HepG2 (cell line): ENCODE results near the gene CYP2A7. TPM values are rescaled to one million over a fixed set of nuclear protein-coding genes. Genes with fewer than 3 reads are reported as not detected.

Experiments used
- CREM ChIP-seq, 2 experiments: sonication (generic) in 1 of 2; formaldehyde crosslinking in 1 of 2; IDR thresholded peaks; 2 replicates each; pipeline versions ENCODE4 v1.4.0 to v1.6.1; 2016 to 2020; ENCODE audit warnings: antibody characterized with exemption in 1 of 2, mild to moderate bottlenecking in 1 of 2, missing genetic modification reagents in 1 of 2
- DNMT3B ChIP-seq: conservative IDR thresholded peaks from 2 replicates; pipeline ENCODE4 v1.6.1; 2016; ENCODE audit warnings: missing biosample characterization, control low read depth
- FOXP1 ChIP-seq, 2 experiments: fragments of 450-650 bp in 1 of 2; IDR thresholded peaks; 2 replicates each; pipeline ENCODE4 v1.6.1; 2017 to 2018; ENCODE audit warnings: antibody characterized with exemption in 1 of 2
- GABPA ChIP-seq, 2 experiments: IDR thresholded peaks; 2 replicates each; pipeline ENCODE4 v1.6.1; 2011 to 2016; ENCODE audit warnings: low read depth in 2 of 2, low read length in 1 of 2, missing biosample characterization in 1 of 2, missing genetic modification characterization in 1 of 2
- GATA4 ChIP-seq: sonication (generic); IDR thresholded peaks from 2 replicates; pipeline ENCODE4 v1.6.1; 2016; ENCODE audit warnings: antibody characterized with exemption, low read depth, borderline replicate concordance
- KDM3A ChIP-seq: IDR thresholded peaks from 2 replicates; pipeline ENCODE4 v1.6.1; 2018; ENCODE audit warnings: low read depth, missing compliant biosample characterization
- LCORL ChIP-seq, 2 experiments: fragments of 450-650 bp in 1 of 2; sonication (generic) in 1 of 2; formaldehyde crosslinking in 1 of 2; IDR thresholded peaks; 2 replicates each; pipeline versions ENCODE4 v1.5.0 to v1.6.1; 2017 to 2020; ENCODE audit warnings: antibody characterized with exemption in 1 of 2, missing genetic modification reagents in 1 of 2
- MAZ ChIP-seq, 2 experiments: sonication (generic) in 1 of 2; formaldehyde crosslinking in 1 of 2; IDR thresholded peaks; 2 replicates each; pipeline versions ENCODE4 v1.5.0 to v1.6.1; 2012 to 2020; ENCODE audit warnings: low read depth in 2 of 2, mild to moderate bottlenecking in 2 of 2, borderline replicate concordance in 1 of 2, improper control_type of control experiment in 1 of 2, low read length in 1 of 2, missing genetic modification reagents in 1 of 2, moderate library complexity in 1 of 2
- MLLT10 ChIP-seq: sonication (generic); formaldehyde crosslinking; IDR thresholded peaks from 2 replicates; pipeline ENCODE4 v1.4.0; 2020; ENCODE audit warnings: missing genetic modification reagents
- NCOA2 ChIP-seq: sonication (generic); formaldehyde crosslinking; IDR thresholded peaks from 2 replicates; pipeline ENCODE4 v1.8.0; 2022; ENCODE audit warnings: inconsistent platforms
- RFXANK ChIP-seq: IDR thresholded peaks from 2 replicates; pipeline ENCODE4 v1.6.1; 2016
- SIX4 ChIP-seq: sonication (generic); formaldehyde crosslinking; IDR thresholded peaks from 2 replicates; pipeline ENCODE4 v1.4.0; 2020; ENCODE audit warnings: missing genetic modification reagents
- SOX13 ChIP-seq, 3 experiments: fragments of 450-650 bp in 1 of 3; sonication (generic) in 1 of 3; formaldehyde crosslinking in 1 of 3; IDR thresholded peaks in 2 of 3; conservative IDR thresholded peaks in 1 of 3; 2 replicates each; pipeline versions ENCODE4 v1.5.0 to v1.6.1; 2016 to 2020; ENCODE audit warnings: antibody characterized with exemption in 1 of 3, mild to moderate bottlenecking in 1 of 3, missing compliant biosample characterization in 1 of 3, missing genetic modification reagents in 1 of 3, moderate library complexity in 1 of 3
- SRSF9 ChIP-seq: fragments of 200-400 bp; formaldehyde crosslinking; IDR thresholded peaks from 2 replicates; pipeline ENCODE4 v1.6.1; 2018; ENCODE audit warnings: borderline replicate concordance, mild to moderate bottlenecking, low read depth, low read length; ENCODE audit not compliant: insufficient read depth, poor library complexity, severe bottlenecking
- THAP11 ChIP-seq: IDR thresholded peaks from 2 replicates; pipeline ENCODE4 v1.6.1; 2016; ENCODE audit warnings: missing biosample characterization, missing genetic modification reagents
- TRIM24 ChIP-seq: sonication (generic); formaldehyde crosslinking; IDR thresholded peaks from 2 replicates; pipeline ENCODE4 v1.8.0; 2022; ENCODE audit warnings: mild to moderate bottlenecking, missing genetic modification reagents
- ZNF232 ChIP-seq: sonication (generic); formaldehyde crosslinking; IDR thresholded peaks from 2 replicates; pipeline ENCODE4 v1.4.0; 2020; ENCODE audit warnings: missing genetic modification reagents, borderline replicate concordance
- polyA plus RNA-seq, 8 experiments: library from polyadenylated mRNA; depleted of rRNA in 3 of 8; stranded (reverse) in 7 of 8; unstranded in 1 of 8; fragments of >200 nt; fragmentation: Illumina TruSeq in 4 of 8; extraction: Trizol in 4 of 8; gene quantifications; 2 replicates each; pipeline versions ENCODE4 v1.2.1 to v1.2.3, GENCODE V29; 2011 to 2016; ENCODE audit warnings: low read depth in 4 of 8, missing spikeins in 1 of 8, mixed read lengths in 1 of 8; ENCODE audit not compliant: insufficient read depth in 1 of 8
- total RNA-seq, 5 experiments: library from RNA; depleted of rRNA; stranded (reverse); fragments of >200 nt; fragmentation: Illumina TruSeq; extraction: Trizol; gene quantifications; 2 replicates each; pipeline ENCODE4 v1.2.3, GENCODE V29; 2016; ENCODE audit warnings: low read depth in 1 of 5
- TF ChIP-seq, protein P1 (sequence below): sonication (generic); formaldehyde crosslinking; IDR thresholded peaks from 2 replicates; pipeline ENCODE4 v1.5.0; 2020; ENCODE audit warnings: missing genetic modification reagents
- TF ChIP-seq, protein P2 (sequence below): sonication (generic); formaldehyde crosslinking; IDR thresholded peaks from 2 replicates; pipeline ENCODE4 v1.4.0; 2020; ENCODE audit warnings: missing genetic modification reagents, borderline replicate concordance
- TF ChIP-seq, protein P3 (sequence below): sonication (generic); formaldehyde crosslinking; conservative IDR thresholded peaks from 2 replicates; pipeline ENCODE4 v1.4.0; 2020; ENCODE audit warnings: missing genetic modification reagents
- TF ChIP-seq, protein P4 (sequence below): sonication (generic); formaldehyde crosslinking; IDR thresholded peaks from 2 replicates; pipeline ENCODE4 v1.5.1; 2020; ENCODE audit warnings: mild to moderate bottlenecking, missing genetic modification reagents, borderline replicate concordance

The CYP2A7 gene
- total and polyA plus RNA-seq, 2 of the 13 experiments (the other 11 are each of a cell fraction or from before 2014, with no cell fraction given), result not detected

DNA sequence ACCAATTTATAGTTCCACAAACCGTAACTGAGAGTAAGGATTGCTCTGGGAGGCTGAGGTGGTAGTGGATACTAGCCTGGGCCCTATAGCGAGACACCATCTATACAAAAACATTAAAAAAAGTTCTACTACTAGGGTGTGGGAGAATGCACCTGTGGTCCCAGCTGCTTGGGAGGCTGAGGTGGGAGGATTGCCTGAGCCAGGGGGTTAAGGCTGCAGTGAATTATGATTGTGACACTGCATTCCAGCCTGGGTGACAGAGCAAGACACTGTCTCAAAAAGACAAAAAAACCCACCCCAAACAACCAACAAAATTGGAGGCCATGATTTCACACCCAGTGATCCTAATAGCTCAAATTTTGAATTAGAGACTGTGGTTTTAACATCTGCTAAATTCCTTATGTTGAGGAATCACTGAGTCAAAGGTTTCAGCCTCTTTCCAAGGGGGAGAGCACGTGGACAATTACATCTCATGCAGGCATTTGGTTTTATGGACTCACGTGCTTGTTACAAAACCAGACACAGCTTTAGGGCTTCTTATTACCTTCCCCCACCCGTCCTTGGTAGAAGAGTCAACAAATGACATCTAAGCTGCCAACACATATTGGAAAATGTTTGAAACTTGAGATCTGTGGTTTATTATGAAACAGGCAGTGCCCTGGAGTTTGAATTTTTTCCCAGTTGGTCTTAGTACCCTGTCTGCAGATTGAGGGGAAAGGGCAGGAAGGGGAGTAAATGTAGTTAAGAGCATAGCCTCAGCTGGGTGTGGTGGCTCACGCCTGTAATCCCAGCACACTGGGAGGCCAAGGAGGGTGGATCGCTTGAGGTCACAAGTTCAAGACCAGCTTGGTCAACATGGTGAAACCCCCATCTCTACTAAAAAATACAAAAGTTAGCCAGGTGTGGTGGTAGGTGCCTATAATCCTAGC, 50.3 kb downstream of the CYP2A7 start (continued):
- TF ChIP-seq, protein P1, sequence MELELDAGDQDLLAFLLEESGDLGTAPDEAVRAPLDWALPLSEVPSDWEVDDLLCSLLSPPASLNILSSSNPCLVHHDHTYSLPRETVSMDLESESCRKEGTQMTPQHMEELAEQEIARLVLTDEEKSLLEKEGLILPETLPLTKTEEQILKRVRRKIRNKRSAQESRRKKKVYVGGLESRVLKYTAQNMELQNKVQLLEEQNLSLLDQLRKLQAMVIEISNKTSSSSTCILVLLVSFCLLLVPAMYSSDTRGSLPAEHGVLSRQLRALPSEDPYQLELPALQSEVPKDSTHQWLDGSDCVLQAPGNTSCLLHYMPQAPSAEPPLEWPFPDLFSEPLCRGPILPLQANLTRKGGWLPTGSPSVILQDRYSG (CRISPR knock-in tag), result 0 out of 2 replicates have a peak, but pooled peaks have one; percentile 57
- TF ChIP-seq, protein P2, sequence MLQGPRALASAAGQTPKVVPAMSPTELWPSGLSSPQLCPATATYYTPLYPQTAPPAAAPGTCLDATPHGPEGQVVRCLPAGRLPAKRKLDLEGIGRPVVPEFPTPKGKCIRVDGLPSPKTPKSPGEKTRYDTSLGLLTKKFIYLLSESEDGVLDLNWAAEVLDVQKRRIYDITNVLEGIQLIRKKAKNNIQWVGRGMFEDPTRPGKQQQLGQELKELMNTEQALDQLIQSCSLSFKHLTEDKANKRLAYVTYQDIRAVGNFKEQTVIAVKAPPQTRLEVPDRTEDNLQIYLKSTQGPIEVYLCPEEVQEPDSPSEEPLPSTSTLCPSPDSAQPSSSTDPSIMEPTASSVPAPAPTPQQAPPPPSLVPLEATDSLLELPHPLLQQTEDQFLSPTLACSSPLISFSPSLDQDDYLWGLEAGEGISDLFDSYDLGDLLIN, result no peak
- TF ChIP-seq DNMT3B (CRISPR knock-in tag) (no peak), FOXP1 (IDR thresholded peaks at IDR 0.05) (peak; percentile 75), FOXP1 (CRISPR knock-in tag; IDR thresholded peaks at IDR 0.05) (peak; percentile 93), TRIM24 (peak; percentile 73), NCOA2 (CRISPR knock-in tag) (peak; percentile 92), RFXANK (CRISPR knock-in tag) (peak; percentile 59; the same call in 1 of the 2 replicates), SIX4 (CRISPR knock-in tag) (peak; percentile 100), SOX13 (IDR thresholded peaks at IDR 0.05) (0 out of 2 replicates have a peak, but pooled peaks have one; percentile 31), SOX13 (CRISPR knock-in tag; conservative IDR thresholded peaks at IDR 0.05 in 1 of 2, IDR thresholded peaks at IDR 0.05 in 1 of 2) (peak in 1 of 2 experiments; percentile 87; a peak in 2 of 4 replicates), GATA4 (peak; percentile 33; the same call in 1 of the 2 replicates), LCORL (IDR thresholded peaks at IDR 0.05) (peak; percentile 36; the same call in 1 of the 2 replicates), LCORL (CRISPR knock-in tag; IDR thresholded peaks at IDR 0.05) (peak; percentile 73), GABPA (IDR thresholded peaks at IDR 0.05; ENCODE audit: low read depth, low read length) (no peak), GABPA (CRISPR knock-in tag; IDR thresholded peaks at IDR 0.05; ENCODE audit: low read depth) (peak; percentile 46; the same call in 1 of the 2 replicates), MAZ (IDR thresholded peaks at IDR 0.05; ENCODE audit: borderline replicate concordance, low read depth, low read length) (no peak), MAZ (CRISPR knock-in tag; IDR thresholded peaks at IDR 0.05; ENCODE audit: low read depth) (peak; percentile 58; the same call in 1 of the 2 replicates), MLLT10 (no peak), SRSF9 (no peak), ZNF232 (CRISPR knock-in tag) (peak; percentile 71; the same call in 1 of the 2 replicates), THAP11 (peak; percentile 75), CREM (IDR thresholded peaks at IDR 0.05) (peak; percentile 64; the same call in 1 of the 2 replicates), CREM (CRISPR knock-in tag; IDR thresholded peaks at IDR 0.05) (no peak), KDM3A (CRISPR knock-in tag) (no peak)
- TF ChIP-seq, protein P3, sequence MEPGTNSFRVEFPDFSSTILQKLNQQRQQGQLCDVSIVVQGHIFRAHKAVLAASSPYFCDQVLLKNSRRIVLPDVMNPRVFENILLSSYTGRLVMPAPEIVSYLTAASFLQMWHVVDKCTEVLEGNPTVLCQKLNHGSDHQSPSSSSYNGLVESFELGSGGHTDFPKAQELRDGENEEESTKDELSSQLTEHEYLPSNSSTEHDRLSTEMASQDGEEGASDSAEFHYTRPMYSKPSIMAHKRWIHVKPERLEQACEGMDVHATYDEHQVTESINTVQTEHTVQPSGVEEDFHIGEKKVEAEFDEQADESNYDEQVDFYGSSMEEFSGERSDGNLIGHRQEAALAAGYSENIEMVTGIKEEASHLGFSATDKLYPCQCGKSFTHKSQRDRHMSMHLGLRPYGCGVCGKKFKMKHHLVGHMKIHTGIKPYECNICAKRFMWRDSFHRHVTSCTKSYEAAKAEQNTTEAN, result peak; percentile 55; the same call in 1 of the 2 replicates
- TF ChIP-seq, protein P4, sequence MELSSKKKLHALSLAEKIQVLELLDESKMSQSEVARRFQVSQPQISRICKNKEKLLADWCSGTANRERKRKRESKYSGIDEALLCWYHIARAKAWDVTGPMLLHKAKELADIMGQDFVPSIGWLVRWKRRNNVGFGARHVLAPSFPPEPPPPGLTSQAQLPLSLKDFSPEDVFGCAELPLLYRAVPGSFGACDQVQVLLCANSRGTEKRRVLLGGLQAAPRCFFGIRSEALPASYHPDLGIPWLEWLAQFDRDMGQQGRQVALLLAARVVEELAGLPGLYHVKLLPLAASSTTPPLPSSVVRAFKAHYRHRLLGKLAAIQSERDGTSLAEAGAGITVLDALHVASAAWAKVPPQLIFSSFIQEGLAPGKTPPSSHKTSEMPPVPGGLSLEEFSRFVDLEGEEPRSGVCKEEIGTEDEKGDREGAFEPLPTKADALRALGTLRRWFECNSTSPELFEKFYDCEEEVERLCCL (CRISPR knock-in tag), result no peak
